Gastroesophageal sphincter (tissue), 2 donors: ENCODE results near the gene APBA2.

ENCODE experiments used
- EP300 ChIP-seq: sonication (generic); formaldehyde crosslinking; IDR thresholded peaks from one replicate; pipeline ENCODE4 v1.6.1; 2017; ENCODE audit warnings: antibody characterized with exemption, mild to moderate bottlenecking
- POLR2AphosphoS5 ChIP-seq: sonication (generic); formaldehyde crosslinking; IDR thresholded peaks from one replicate; pipeline ENCODE4 v1.6.1; 2017; ENCODE audit warnings: antibody characterized with exemption

DNA sequence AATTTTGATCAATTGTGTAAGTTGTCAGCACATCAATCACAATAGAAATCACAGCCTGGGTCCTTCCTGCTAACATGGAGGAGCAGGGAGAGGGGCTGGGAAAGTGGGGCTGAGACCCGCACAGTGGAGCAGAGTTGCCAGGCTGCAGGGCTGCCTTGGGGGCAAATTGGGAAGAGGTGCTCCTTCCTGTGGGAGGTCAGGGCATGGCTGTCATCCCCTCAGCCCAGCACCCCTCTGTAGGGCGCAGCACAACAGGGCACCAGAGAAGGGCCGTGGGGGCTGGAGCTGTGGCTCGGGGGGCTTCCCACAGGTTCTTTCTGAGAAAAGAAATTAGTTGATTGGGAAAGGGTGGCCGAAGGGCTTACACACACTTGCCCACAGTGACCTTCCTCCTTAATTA, 257.5 kb downstream of the APBA2 start:
- TF ChIP-seq EP300 (no peak), POLR2AphosphoS5 (no peak)
